ENCODE results near the gene CACNA1A. TPM values are rescaled to one million over a fixed set of nuclear protein-coding genes. Genes with fewer than 3 reads are reported as not detected.

The CACNA1A gene
- polyA plus RNA-seq, 3 donors: 0.08 to 0.09 TPM; not detected in 1

- Histone ChIP-seq H3K4me2 (replicated peaks; ENCODE audit: extremely low read depth, low read length, poor library complexity, severe bottlenecking) (no peak overlapping the region), H4K20me1 (ENCODE audit: insufficient read depth, low read length) (no peaks in the 10 kb centered on the region), H3K4me3 (replicated peaks in 1 of 3; ENCODE audit: low read depth in 2 of 3, low read length in 3 of 3) (no peak overlapping the region), H3K9ac (ENCODE audit: insufficient read depth, low read length, poor library complexity, severe bottlenecking) (no peak overlapping the region), H3K4me1 (ENCODE audit: control insufficient read depth in 1 of 2, insufficient read depth in 2 of 2, low read length in 2 of 2) (no peaks in the 10 kb centered on the region), H3K27me3 (ENCODE audit: control insufficient read depth in 2 of 2, insufficient read depth in 2 of 2, low read length in 2 of 2) (no peaks in the 10 kb centered on the region), H3K9me3 (replicated peaks in 1 of 2; ENCODE audit: control insufficient read depth in 1 of 2, insufficient read depth in 1 of 2, low read length in 2 of 2) (peaks cover 0 to 9% of the 10 kb centered on the region in 2 donors), H3K27ac (ENCODE audit: low read depth in 1 of 2, low read length in 2 of 2) (no peak overlapping the region), H2AFZ (ENCODE audit: insufficient read depth, low read depth, low read length, poor library complexity, severe bottlenecking) (no peak overlapping the region), H3K79me2 (ENCODE audit: insufficient read depth, low read length) (no peaks in the 10 kb centered on the region), H3K36me3 (replicated peaks in 1 of 2; ENCODE audit: control insufficient read depth in 1 of 2, insufficient read depth in 2 of 2, low read length in 2 of 2) (no peaks in the 10 kb centered on the region)
- TF ChIP-seq, protein P1, sequence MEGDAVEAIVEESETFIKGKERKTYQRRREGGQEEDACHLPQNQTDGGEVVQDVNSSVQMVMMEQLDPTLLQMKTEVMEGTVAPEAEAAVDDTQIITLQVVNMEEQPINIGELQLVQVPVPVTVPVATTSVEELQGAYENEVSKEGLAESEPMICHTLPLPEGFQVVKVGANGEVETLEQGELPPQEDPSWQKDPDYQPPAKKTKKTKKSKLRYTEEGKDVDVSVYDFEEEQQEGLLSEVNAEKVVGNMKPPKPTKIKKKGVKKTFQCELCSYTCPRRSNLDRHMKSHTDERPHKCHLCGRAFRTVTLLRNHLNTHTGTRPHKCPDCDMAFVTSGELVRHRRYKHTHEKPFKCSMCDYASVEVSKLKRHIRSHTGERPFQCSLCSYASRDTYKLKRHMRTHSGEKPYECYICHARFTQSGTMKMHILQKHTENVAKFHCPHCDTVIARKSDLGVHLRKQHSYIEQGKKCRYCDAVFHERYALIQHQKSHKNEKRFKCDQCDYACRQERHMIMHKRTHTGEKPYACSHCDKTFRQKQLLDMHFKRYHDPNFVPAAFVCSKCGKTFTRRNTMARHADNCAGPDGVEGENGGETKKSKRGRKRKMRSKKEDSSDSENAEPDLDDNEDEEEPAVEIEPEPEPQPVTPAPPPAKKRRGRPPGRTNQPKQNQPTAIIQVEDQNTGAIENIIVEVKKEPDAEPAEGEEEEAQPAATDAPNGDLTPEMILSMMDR (IDR thresholded peaks at IDR 0.05): no peak
- WGBS (ENCODE audit: insufficient coverage): 100% methylated on average over 3 of the region's 6 CpGs
- Mint-ChIP-seq H3K27me3 (ENCODE audit: low read depth in 3 of 3) (peaks cover 1 to 6% (median 5%) of the 10 kb centered on the region in 3 donors), H3K27ac (no peak overlapping the region), H3K4me3 (no peak overlapping the region), H3K4me1 (no peaks in the 10 kb centered on the region), H3K9me3 (peaks cover 2 to 26% (median 10%) of the 10 kb centered on the region in 7 donors), H3K36me3 (no peaks in the 10 kb centered on the region)
- intact Hi-C loops (cut with micrococcal nuclease): no loop called here
- DNase-seq: no peak
Measured at GRCh38 chr19:13330285-13330684, 176.0 kb downstream of the CACNA1A start.

- no peak overlapping the region for H2AFZ ChIP-seq (ENCODE audit: insufficient read depth, low read depth, low read length, poor library complexity, severe bottlenecking)
- H3K9me3 ChIP-seq (replicated peaks in 1 of 2; ENCODE audit: control insufficient read depth in 1 of 2, insufficient read depth in 1 of 2, low read length in 2 of 2): peaks cover 0 to 5% of the 10 kb centered on the region in 2 donors
- no peak overlapping the region for H3K4me3 ChIP-seq (replicated peaks in 1 of 3; ENCODE audit: low read depth in 2 of 3, low read length in 3 of 3)
- no peak overlapping the region for H3K4me3 Mint-ChIP-seq
- H4K20me1 ChIP-seq (ENCODE audit: insufficient read depth, low read length): no peaks in the 10 kb centered on the region
- no peaks in the 10 kb centered on the region for H3K4me1 Mint-ChIP-seq
- H3K27me3 Mint-ChIP-seq (ENCODE audit: low read depth in 3 of 3): peaks cover 1 to 6% (median 5%) of the 10 kb centered on the region in 3 donors
- H3K4me2 ChIP-seq (replicated peaks; ENCODE audit: extremely low read depth, low read length, poor library complexity, severe bottlenecking): no peak overlapping the region
- no peaks in the 10 kb centered on the region for H3K27me3 ChIP-seq (ENCODE audit: control insufficient read depth in 2 of 2, insufficient read depth in 2 of 2, low read length in 2 of 2)
- H3K4me1 ChIP-seq (ENCODE audit: control insufficient read depth in 1 of 2, insufficient read depth in 2 of 2, low read length in 2 of 2): no peaks in the 10 kb centered on the region
- no peak overlapping the region for H3K27ac ChIP-seq (ENCODE audit: low read depth in 1 of 2, low read length in 2 of 2)
- peaks cover 2 to 26% (median 7%) of the 10 kb centered on the region in 7 donors for H3K9me3 Mint-ChIP-seq
- H3K27ac Mint-ChIP-seq: no peak overlapping the region
- no peak for DNase-seq
- no peaks in the 10 kb centered on the region for H3K36me3 ChIP-seq (replicated peaks in 1 of 2; ENCODE audit: control insufficient read depth in 1 of 2, insufficient read depth in 2 of 2, low read length in 2 of 2)
- no peak overlapping the region for H3K9ac ChIP-seq (ENCODE audit: insufficient read depth, low read length, poor library complexity, severe bottlenecking)
- TF ChIP-seq, protein P1 (IDR thresholded peaks at IDR 0.05): no peak
- WGBS (ENCODE audit: insufficient coverage): 84% methylated on average over 4 of the region's 6 CpGs
- no peaks in the 10 kb centered on the region for H3K36me3 Mint-ChIP-seq
- intact Hi-C loops (cut with micrococcal nuclease): no loop called here
- H3K79me2 ChIP-seq (ENCODE audit: insufficient read depth, low read length): no peaks in the 10 kb centered on the region
Measured at GRCh38 chr19:13329766-13330165, 176.5 kb downstream of the CACNA1A start.

Measured in CD14-positive monocyte (primary cell).